MM.1S (cell line): ENCODE measurements around the gene SMC5.

Experiments
- CTCF ChIP-seq: fragments of 300-600 bp; sonication (generic); IDR thresholded peaks from 2 replicates; pipeline ENCODE4 v1.5.1; 2016; ENCODE audit warnings: antibody characterized with exemption, low read length, mixed read lengths
- EZH2 ChIP-seq: fragments of 300-600 bp; sonication (generic); optimal IDR thresholded peaks from 2 replicates; pipeline ENCODE3; 2017; ENCODE audit warnings: low read depth, mild to moderate bottlenecking, antibody characterized with exemption, low read length, mixed read lengths

GRCh38 chr9:70385426-70385825, 126.6 kb downstream of the SMC5 start:
- TF ChIP-seq CTCF: no peak
- TF ChIP-seq EZH2: no peak
